G401.6 (cell line): ENCODE measurements around the gene FAM111B.
"Not testable (repeated sequence)": the region's sequence is repeated elsewhere in the genome, so short reads cannot be mapped to it uniquely, and the experiment has no call there.

ENCODE experiments used
- FAIRE-seq: peaks from 2 replicates; lab custom pipeline; 2012; peaks lifted over from hg19 to GRCh38; lab: Jason Lieb, UNC

Gene FAM111B

GRCh38 chr11:59097938-59098337 is 9.1 kb upstream of the FAM111B start:
- not testable (repeated sequence) for FAIRE-seq

GRCh38 chr11:59102259-59102765 is 4.7 kb upstream of the FAM111B start:
- no peak for FAIRE-seq

- FAIRE-seq, result not testable (repeated sequence)
Measured at GRCh38 chr11:59107721-59108120, 684 bp downstream of the FAM111B start.

- FAIRE-seq, result no peak
Measured at GRCh38 chr11:59112494-59112893, 5.5 kb downstream of the FAM111B start.

- FAIRE-seq, result no peak
Measured at GRCh38 chr11:59114344-59114743, 7.3 kb downstream of the FAM111B start.

GRCh38 chr11:59115553-59115952 is 8.5 kb downstream of the FAM111B start:
- no peak for FAIRE-seq

GRCh38 chr11:59117774-59118173 is 10.7 kb downstream of the FAM111B start:
- FAIRE-seq, result no peak

GRCh38 chr11:59119826-59120225 is 12.8 kb downstream of the FAM111B start:
- no peak for FAIRE-seq

- no peak for FAIRE-seq
Measured at GRCh38 chr11:59135648-59136461, 28.8 kb downstream of the FAM111B start.

- FAIRE-seq, result not testable (repeated sequence)
Measured at GRCh38 chr11:59136551-59136950, 29.5 kb downstream of the FAM111B start.

- no peak for FAIRE-seq
Measured at GRCh38 chr11:59137190-59137589, 30.2 kb downstream of the FAM111B start.

GRCh38 chr11:59138643-59139042 is 31.6 kb downstream of the FAM111B start:
- no peak for FAIRE-seq

- FAIRE-seq, result no peak
Measured at GRCh38 chr11:59141191-59141590, 34.2 kb downstream of the FAM111B start.

GRCh38 chr11:59141673-59142460 is 34.8 kb downstream of the FAM111B start:
- FAIRE-seq, result no peak

- no peak for FAIRE-seq
Measured at GRCh38 chr11:59142530-59143507, 35.8 kb downstream of the FAM111B start, which contains the start of gene FAM111A. Gene FAM111A, plus strand, starts transcription at chr11:59142856. Its CDS starts 6,017 bp downstream, at chr11:59148873.

- no peak for FAIRE-seq
Measured at GRCh38 chr11:59144096-59144495, 37.1 kb downstream of the FAM111B start.

GRCh38 chr11:59144579-59145345 is 37.7 kb downstream of the FAM111B start:
- no peak for FAIRE-seq

GRCh38 chr11:59145534-59145933 is 38.5 kb downstream of the FAM111B start:
- FAIRE-seq, result no peak

- no peak for FAIRE-seq
Measured at GRCh38 chr11:59151761-59152160, 44.7 kb downstream of the FAM111B start.

GRCh38 chr11:59152312-59152951 is 45.4 kb downstream of the FAM111B start:
- FAIRE-seq, result no peak

- FAIRE-seq, result no peak
Measured at GRCh38 chr11:59154610-59155009, 47.6 kb downstream of the FAM111B start.
